GM13976 (cell line): ENCODE measurements around the gene NOL12.
A peak's percentile ranks its signal among the peaks of the same experiment; 100 is the strongest.
"Not testable (repeated sequence)": the region's sequence is repeated elsewhere in the genome, so short reads cannot be mapped to it uniquely, and the experiment has no call there.

Experiments
- DNase-seq: peaks from one replicate; pipeline ENCODE4 v3.0.0; 2012; ENCODE audit warnings: low spot score
- CTCF ChIP-seq: IDR thresholded peaks from 2 replicates; pipeline ENCODE4 v1.5.1; 2012; ENCODE audit warnings: borderline replicate concordance, mild to moderate bottlenecking; ENCODE audit not compliant: insufficient read depth; ENCODE audit errors: extremely low read depth, missing control alignments, control extremely low read depth
- in situ Hi-C: fragments of 300-500 bp; cut with MboI; formaldehyde crosslinking; loops from one replicate; pipeline ENCODE4 v1.12.0; 2022; ENCODE audit warnings: low sequenced_read_pairs, mixed read lengths, inconsistent platforms; ENCODE audit not compliant: unreplicated experiment

The NOL12 gene

GRCh38 chr22:37681001-37681424, 5.1 kb upstream of the NOL12 start:
- in situ Hi-C loops = no loop called here
- no peak for TF ChIP-seq CTCF

GRCh38 chr22:37681556-37682049, 4.5 kb upstream of the NOL12 start:
- in situ Hi-C loops = no loop called here
- DNase-seq = peak; percentile 85
- TF ChIP-seq CTCF = peak; percentile 78

More at GRCh38 chr22:37681001-37681424, 5.1 kb upstream of the NOL12 start:
- no peak for DNase-seq

GRCh38 chr22:37684803-37685615, 1.1 kb upstream of the NOL12 start:
- TF ChIP-seq CTCF = no peak
- in situ Hi-C loops = no loop called here
- DNase-seq = no peak

GRCh38 chr22:37690407-37690806, 4.3 kb downstream of the NOL12 start:
- in situ Hi-C loops = no loop called here
- no peak for DNase-seq
- no peak for TF ChIP-seq CTCF

- no peak for TF ChIP-seq CTCF
- in situ Hi-C loops = no loop called here
- DNase-seq = no peak
Observed at GRCh38 chr22:37690901-37691504, 4.9 kb downstream of the NOL12 start.

GRCh38 chr22:37692627-37693285, 6.6 kb downstream of the NOL12 start:
- DNase-seq = no peak
- no peak for TF ChIP-seq CTCF
- in situ Hi-C loops = no loop called here

GRCh38 chr22:37694131-37694530, 8.0 kb downstream of the NOL12 start:
- in situ Hi-C loops, DNase-seq: not testable (repeated sequence)

- DNase-seq, in situ Hi-C loops: not testable (repeated sequence)
Observed at GRCh38 chr22:37696260-37696656, 10.1 kb downstream of the NOL12 start.
